Right renal cortex interstitium (tissue), 3 donors: ENCODE data around the gene EIF4G3. TPM values are rescaled to one million over a fixed set of nuclear protein-coding genes. Genes with fewer than 3 reads are reported as not detected.
"Not testable (repeated sequence)": the region's sequence is repeated elsewhere in the genome, so short reads cannot be mapped to it uniquely, and the experiment has no call there.

Experiments
- DNase-seq, 3 donors: peaks; one replicate each; pipeline ENCODE4 v3.0.0-alpha.2; 2013; ENCODE audit warnings: low read depth in 3 of 3, low spot score in 2 of 3
- polyA plus RNA-seq, 3 donors: library from polyadenylated mRNA; unstranded; fragments of 120-200 nt; gene quantifications; one replicate each; pipeline ENCODE4 v1.2.1, GENCODE V29; 2013; ENCODE audit not compliant: insufficient read length in 3 of 3

EIF4G3 gene
- polyA plus RNA-seq, 3 donors: 65.2 to 70.7 (median 69.7) TPM

- no peak for DNase-seq
Observed at GRCh38 chr1:21110163-21110562, 66.5 kb downstream of the EIF4G3 start.

- no peak for DNase-seq
Observed at GRCh38 chr1:21106709-21107108, 70.0 kb downstream of the EIF4G3 start.

- DNase-seq: no peak
Observed at GRCh38 chr1:21106238-21106637, 70.5 kb downstream of the EIF4G3 start.

GRCh38 chr1:21105807-21106206 is 70.9 kb downstream of the EIF4G3 start:
- DNase-seq: no peak

GRCh38 chr1:21104683-21105082 is 72.0 kb downstream of the EIF4G3 start:
- DNase-seq: no peak

GRCh38 chr1:21100481-21100921 is 76.2 kb downstream of the EIF4G3 start:
- DNase-seq: no peak

GRCh38 chr1:21099869-21100131 is 76.9 kb downstream of the EIF4G3 start:
- no peak for DNase-seq

GRCh38 chr1:21099034-21099868 is 77.4 kb downstream of the EIF4G3 start:
- no peak for DNase-seq

- no peak for DNase-seq
Observed at GRCh38 chr1:21098186-21098915, 78.3 kb downstream of the EIF4G3 start.

- no peak for DNase-seq
Observed at GRCh38 chr1:21097729-21098128, 79.0 kb downstream of the EIF4G3 start.

GRCh38 chr1:21095976-21096375 is 80.7 kb downstream of the EIF4G3 start:
- no peak for DNase-seq

- not testable (repeated sequence) for DNase-seq
Observed at GRCh38 chr1:21094282-21094681, 82.4 kb downstream of the EIF4G3 start.

GRCh38 chr1:21093271-21093958 is 83.3 kb downstream of the EIF4G3 start:
- DNase-seq: not testable (repeated sequence)

- DNase-seq: not testable (repeated sequence)
Observed at GRCh38 chr1:21092545-21092944, 84.2 kb downstream of the EIF4G3 start.

- not testable (repeated sequence) for DNase-seq
Observed at GRCh38 chr1:21091053-21091690, 85.5 kb downstream of the EIF4G3 start.

GRCh38 chr1:21090463-21090862 is 86.2 kb downstream of the EIF4G3 start:
- DNase-seq: no peak

- DNase-seq: no peak
Observed at GRCh38 chr1:21089731-21090130, 87.0 kb downstream of the EIF4G3 start.

GRCh38 chr1:21089299-21089698 is 87.4 kb downstream of the EIF4G3 start:
- no peak for DNase-seq

- DNase-seq: no peak
Observed at GRCh38 chr1:21084111-21084810, 92.4 kb downstream of the EIF4G3 start.

GRCh38 chr1:21082073-21082472 is 94.6 kb downstream of the EIF4G3 start:
- no peak for DNase-seq
